Tibial artery (tissue), 4 donors: ENCODE data around the gene AHRR.
"Not testable (repeated sequence)": the region's sequence is repeated elsewhere in the genome, so short reads cannot be mapped to it uniquely, and the experiment has no call there.

Experiments
- DNase-seq, 2 donors: peaks; one replicate each; pipeline ENCODE4 v3.0.0-alpha.2; 2019
- H3K27ac ChIP-seq, 2 donors: fragments of 200-600 bp; sonication (generic) in 1 of 2; 1 replicate in 1 of 2; 2 replicates in 1 of 2; pipeline ENCODE4 v1.5.1; 2018 to 2019; ENCODE audit warnings: mild to moderate bottlenecking in 1 of 2
- H3K27me3 ChIP-seq, 2 donors: fragments of 200-600 bp; sonication (generic) in 1 of 2; one replicate each; pipeline versions ENCODE4 v1.5.1 to v1.6.0; 2016 to 2019
- H3K36me3 ChIP-seq, 3 donors: fragments of 200-600 bp; sonication (generic) in 2 of 3; one replicate each; pipeline ENCODE4 v1.5.1; 2016 to 2019; ENCODE audit warnings: mild to moderate bottlenecking in 2 of 3
- H3K4me1 ChIP-seq, 4 donors: fragments of 200-600 bp; sonication (generic) in 2 of 4; 1 replicate in 3 of 4; 2 replicates in 1 of 4; pipeline ENCODE4 v1.5.1; 2016 to 2019
- H3K4me3 ChIP-seq, 2 donors: fragments of 200-600 bp; sonication (generic) in 1 of 2; 1 replicate in 1 of 2; 2 replicates in 1 of 2; pipeline ENCODE4 v1.5.1; 2018 to 2019; ENCODE audit warnings: mild to moderate bottlenecking in 2 of 2
- H3K9me3 ChIP-seq, 3 donors: fragments of 200-600 bp; sonication (generic) in 1 of 3; one replicate each; pipeline ENCODE4 v1.5.1; 2016 to 2019
- CTCF ChIP-seq, 2 experiments: fragments of 200-600 bp in 1 of 2; fragments of 450-650 bp in 1 of 2; IDR thresholded peaks; one replicate each; pipeline ENCODE4 v1.5.1; 2017 to 2019; ENCODE audit warnings: antibody characterized with exemption in 2 of 2, mild to moderate bottlenecking in 1 of 2, moderate library complexity in 1 of 2
- intact Hi-C: fragments of 100-400 bp; cut with DNase I; formaldehyde crosslinking; loops from one replicate; pipeline ENCODE4 v1.15.0; 2023; ENCODE audit warnings: low total_unique reads

AHRR gene

DNA sequence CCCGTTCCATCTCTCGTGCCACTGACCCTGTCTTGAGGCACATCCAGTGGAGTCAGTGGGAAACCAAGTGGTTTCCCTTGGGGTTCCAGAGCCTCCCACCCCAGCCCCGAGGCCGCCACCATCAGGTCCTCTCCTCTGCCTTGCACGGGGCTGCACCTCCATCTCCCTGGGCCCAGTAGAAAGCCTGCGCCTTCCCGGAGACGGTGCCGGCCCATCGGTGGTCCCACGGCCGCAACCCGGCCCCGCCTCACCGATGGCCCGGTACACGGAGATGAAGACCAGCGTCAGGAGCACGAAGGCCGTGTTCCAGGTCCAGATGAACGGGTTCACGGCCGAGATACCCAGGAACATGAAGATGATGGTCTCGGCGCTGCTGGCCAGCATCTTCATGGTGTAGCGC is 161.5 kb downstream of the AHRR start:
- H3K4me3 ChIP-seq, result no peak overlapping the region
- no peak for TF ChIP-seq CTCF (IDR thresholded peaks at IDR 0.05)
- H3K9me3 ChIP-seq, result no peaks in the 10 kb centered on the region
- H3K36me3 ChIP-seq, result no peaks in the 10 kb centered on the region
- H3K27me3 ChIP-seq, result peaks cover 0 to 76% of the 10 kb centered on the region in 2 donors
- no peaks in the 10 kb centered on the region for H3K4me1 ChIP-seq
- no peak overlapping the region for H3K27ac ChIP-seq
- intact Hi-C loops, result loop anchor here (10.0 kb wide), 1 partner anchor 122 kb away; no protein-coding TSS in a partner anchor
- no peak for DNase-seq

DNA sequence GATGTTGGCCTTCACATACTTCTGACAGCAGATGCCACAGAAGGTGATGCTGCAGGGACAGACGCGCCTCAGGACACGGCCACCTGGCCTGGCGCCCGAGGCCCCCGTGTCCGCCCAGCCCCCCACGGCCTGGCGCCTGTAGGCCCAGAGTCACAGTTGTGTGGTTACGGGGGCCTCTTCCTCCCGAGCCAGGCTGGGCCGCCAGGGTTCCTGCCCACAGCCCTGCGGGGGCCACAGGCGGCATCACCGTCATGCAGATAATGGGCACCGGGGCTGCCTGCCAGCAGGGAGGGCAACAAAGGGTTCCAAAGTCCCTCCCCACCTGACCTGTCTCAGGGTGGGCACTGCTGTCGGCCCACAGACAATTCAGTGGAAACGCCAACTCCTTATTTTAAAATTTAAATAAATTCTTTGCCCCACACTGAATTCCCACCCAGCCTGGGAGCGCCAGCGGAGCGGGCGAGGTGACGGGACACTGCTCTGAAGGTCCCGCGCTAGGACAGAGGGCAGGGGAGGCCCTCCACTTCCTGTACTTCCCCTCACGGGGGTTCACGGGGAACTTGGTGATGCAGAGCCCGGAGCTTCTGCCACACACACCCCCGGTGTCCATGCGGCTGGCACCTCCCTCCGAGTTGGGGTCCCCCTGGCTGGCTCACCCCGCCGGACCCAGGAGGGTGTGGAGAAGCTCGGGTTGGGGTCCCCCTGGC is 162.1 kb downstream of the AHRR start:
- Histone ChIP-seq H3K27ac (no peak overlapping the region), H3K4me1 (no peaks in the 10 kb centered on the region), H3K9me3 (no peaks in the 10 kb centered on the region), H3K36me3 (no peaks in the 10 kb centered on the region), H3K27me3 (peaks cover 0 to 76% of the 10 kb centered on the region in 2 donors), H3K4me3 (no peak overlapping the region)
- intact Hi-C loops, result loop anchor here (10.0 kb wide), 1 partner anchor 121 kb away; no protein-coding TSS in a partner anchor
- TF ChIP-seq CTCF (IDR thresholded peaks at IDR 0.05), result no peak
- no peak for DNase-seq

DNA sequence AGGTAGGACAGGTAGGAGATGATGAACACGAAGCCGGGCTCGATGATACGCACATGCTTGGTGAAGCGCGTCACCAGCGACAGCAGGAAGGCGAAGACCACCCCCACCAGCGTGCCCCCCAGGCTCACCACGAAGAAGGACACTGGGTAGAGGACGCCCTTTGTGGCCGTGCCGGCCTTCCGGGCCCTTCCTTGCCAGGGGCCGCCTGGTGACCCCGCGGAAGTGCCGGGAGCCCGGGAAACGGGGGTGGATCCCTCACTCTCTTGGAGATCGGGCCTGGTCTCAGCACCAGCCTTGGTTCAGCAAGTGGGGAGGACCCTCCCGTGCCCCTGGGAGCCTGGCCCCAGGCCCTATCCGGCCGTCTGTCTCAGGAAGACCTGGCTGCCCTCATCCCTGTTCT is 163.0 kb downstream of the AHRR start:
- H3K4me3 ChIP-seq, result no peak overlapping the region
- H3K9me3 ChIP-seq, result no peaks in the 10 kb centered on the region
- H3K27ac ChIP-seq, result no peak overlapping the region
- no peak for DNase-seq
- peaks cover 0 to 74% of the 10 kb centered on the region in 2 donors for H3K27me3 ChIP-seq
- intact Hi-C loops, result loop anchor here (10.0 kb wide), 1 partner anchor 120 kb away; no protein-coding TSS in a partner anchor
- no peak for TF ChIP-seq CTCF (IDR thresholded peaks at IDR 0.05)
- H3K36me3 ChIP-seq, result no peaks in the 10 kb centered on the region
- H3K4me1 ChIP-seq, result no peaks in the 10 kb centered on the region

- Histone ChIP-seq H3K36me3 (no peaks in the 10 kb centered on the region), H3K27ac (no peak overlapping the region), H3K4me1 (no peaks in the 10 kb centered on the region), H3K4me3 (no peak overlapping the region), H3K9me3 (no peaks in the 10 kb centered on the region), H3K27me3 (peaks cover 0 to 73% of the 10 kb centered on the region in 2 donors)
- no peak for DNase-seq
- intact Hi-C loops, result loop anchor here (10.0 kb wide), 1 partner anchor 119 kb away; no protein-coding TSS in a partner anchor
- TF ChIP-seq CTCF (IDR thresholded peaks at IDR 0.05), result no peak
Observed at GRCh38 chr5:485113-485945, 163.8 kb downstream of the AHRR start.

- no peak overlapping the region for H3K4me3 ChIP-seq
- H3K27me3 ChIP-seq, result peaks cover 0 to 75% of the 10 kb centered on the region in 2 donors
- intact Hi-C loops, result loop anchor here (10.0 kb wide), 1 partner anchor 119 kb away; no protein-coding TSS in a partner anchor
- no peaks in the 10 kb centered on the region for H3K36me3 ChIP-seq
- H3K9me3 ChIP-seq, result no peaks in the 10 kb centered on the region
- DNase-seq, result no peak
- no peak overlapping the region for H3K27ac ChIP-seq
- TF ChIP-seq CTCF (IDR thresholded peaks at IDR 0.05), result no peak
- no peaks in the 10 kb centered on the region for H3K4me1 ChIP-seq
Observed at GRCh38 chr5:485946-486491, 164.5 kb downstream of the AHRR start.

- intact Hi-C loops, result loop anchor here (10.0 kb wide), 1 partner anchor 118 kb away; no protein-coding TSS in a partner anchor
Observed at GRCh38 chr5:486597-486996, 165.1 kb downstream of the AHRR start.

More at GRCh38 chr5:486597-486996, 165.1 kb downstream of the AHRR start:
- not testable (repeated sequence) for H3K36me3 ChIP-seq, H3K9me3 ChIP-seq, H3K4me1 ChIP-seq, H3K27ac ChIP-seq, DNase-seq, H3K4me3 ChIP-seq
- H3K27me3 ChIP-seq, result peaks cover 0 to 75% of the 10 kb centered on the region in 2 donors
